ENCODE results near the gene GNAQ. TPM values are rescaled to one million over a fixed set of nuclear protein-coding genes. Genes with fewer than 3 reads are reported as not detected.

The GNAQ gene
- polyA plus RNA-seq, 1 of the 3 experiments (the other 2 are of a cell fraction) = 20.9 TPM

DNA sequence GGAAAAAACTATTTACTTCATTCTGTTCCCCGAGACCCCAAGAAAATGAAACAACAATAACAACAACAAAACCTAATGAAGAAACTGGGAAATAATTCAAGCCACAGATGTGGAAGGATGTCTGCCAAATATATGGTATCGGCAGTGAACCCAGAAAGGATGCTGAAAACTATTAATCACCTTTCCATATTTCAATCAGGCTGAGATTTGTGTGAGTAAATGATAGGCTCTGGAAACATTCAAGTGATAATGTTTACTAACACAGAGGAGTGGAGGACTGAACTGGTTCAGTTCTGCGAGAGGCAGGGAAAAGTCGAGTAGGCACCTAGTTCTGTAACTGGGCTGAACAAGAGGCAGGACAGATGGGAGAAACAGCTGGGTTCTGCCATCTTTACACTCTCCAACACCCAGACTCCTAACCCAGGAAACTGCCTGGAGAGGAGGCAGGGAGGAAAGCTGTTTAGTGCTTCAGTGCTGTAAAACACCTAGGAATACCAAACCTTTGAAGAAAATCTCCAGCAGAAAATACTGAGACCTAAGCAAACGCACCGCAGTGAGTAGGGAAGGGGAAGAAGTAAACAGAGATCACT is 286.7 kb downstream of the GNAQ start:
- TF ChIP-seq, protein P1, sequence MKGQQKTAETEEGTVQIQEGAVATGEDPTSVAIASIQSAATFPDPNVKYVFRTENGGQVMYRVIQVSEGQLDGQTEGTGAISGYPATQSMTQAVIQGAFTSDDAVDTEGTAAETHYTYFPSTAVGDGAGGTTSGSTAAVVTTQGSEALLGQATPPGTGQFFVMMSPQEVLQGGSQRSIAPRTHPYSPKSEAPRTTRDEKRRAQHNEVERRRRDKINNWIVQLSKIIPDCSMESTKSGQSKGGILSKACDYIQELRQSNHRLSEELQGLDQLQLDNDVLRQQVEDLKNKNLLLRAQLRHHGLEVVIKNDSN (IDR thresholded peaks at IDR 0.05; ENCODE audit: borderline replicate concordance, low read depth) = no peak
- TF ChIP-seq YY1 (IDR thresholded peaks at IDR 0.05; ENCODE audit: low read depth) (no peak), TEAD4 (IDR thresholded peaks at IDR 0.05; ENCODE audit: borderline replicate concordance, insufficient read depth) (no peak), CHD2 (IDR thresholded peaks at IDR 0.05; ENCODE audit: low read length, partially characterized antibody) (no peak), RFX5 (IDR thresholded peaks at IDR 0.05; ENCODE audit: low read length) (no peak), FOXJ3 (CRISPR knock-in tag; IDR thresholded peaks at IDR 0.05) (no peak)
- TF ChIP-seq, protein P2, sequence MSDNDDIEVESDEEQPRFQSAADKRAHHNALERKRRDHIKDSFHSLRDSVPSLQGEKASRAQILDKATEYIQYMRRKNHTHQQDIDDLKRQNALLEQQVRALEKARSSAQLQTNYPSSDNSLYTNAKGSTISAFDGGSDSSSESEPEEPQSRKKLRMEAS (IDR thresholded peaks at IDR 0.05; ENCODE audit: low read depth) = no peak
- Histone ChIP-seq H3K9me2 (no peaks in the 10 kb centered on the region), H3K27me3 (ENCODE audit: insufficient read depth) (no peaks in the 10 kb centered on the region), H3K9me3 (no peaks in the 10 kb centered on the region), H3K9ac (no peak overlapping the region), H3K4me3 (ENCODE audit: low read depth in 2 of 2, low read length in 1 of 2) (no peak overlapping the region), H3F3A (replicated peaks; ENCODE audit: insufficient read depth) (no peaks in the 10 kb centered on the region), H4K20me1 (ENCODE audit: insufficient read depth) (no peaks in the 10 kb centered on the region), H3K27ac (ENCODE audit: low read depth in 2 of 2, low read length in 1 of 2) (peak overlapping the region in 1 of 2 experiments; percentile 78; a peak in 2 of 4 replicates), H3K79me2 (ENCODE audit: insufficient read depth) (peaks cover 26% of the 10 kb centered on the region; the same call in 1 of the 2 replicates), H3K4me2 (no peak overlapping the region), H2AFZ (ENCODE audit: low read depth) (no peak overlapping the region), H3K36me3 (replicated peaks in 1 of 2; ENCODE audit: control insufficient read depth in 1 of 2, insufficient read depth in 2 of 2, low read length in 1 of 2) (peaks cover 3 to 14% of the 10 kb centered on the region in 2 experiments), H3K4me1 (ENCODE audit: control insufficient read depth in 1 of 2, insufficient read depth in 2 of 2, low read depth in 1 of 2, low read length in 1 of 2) (peaks cover 36 to 46% of the 10 kb centered on the region in 2 experiments; a peak in 3 of 4 replicates)
- ChIA-PET POLR2A (no interaction called here), CTCF (interaction anchor here (1.9 kb wide), 1 partner anchor 311 kb away, joined by 5 read pairs; no protein-coding TSS in a partner anchor)
- no peak for DNase-seq
- 54% methylated on average over 6 of the region's 6 CpGs for WGBS (ENCODE audit: low lambda C conversion rate)

DNA sequence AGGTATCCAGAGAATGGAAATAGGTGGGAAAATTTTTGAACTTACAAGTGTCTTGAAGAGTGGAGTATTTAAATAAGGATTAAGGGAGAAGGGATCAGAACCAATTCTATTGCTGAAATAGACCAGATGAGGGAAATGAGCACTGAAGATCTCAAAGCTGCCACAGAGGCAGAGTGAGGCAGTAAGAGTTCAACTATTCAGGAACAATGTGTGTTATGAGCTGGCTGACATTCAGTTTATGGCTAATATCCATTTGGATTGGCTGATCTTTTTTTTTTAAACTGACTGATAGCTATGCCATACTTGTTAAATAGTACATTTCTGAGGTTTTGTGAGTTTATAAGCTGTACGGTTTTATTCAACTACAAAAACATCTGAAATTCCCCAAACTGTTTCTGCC is 288.2 kb downstream of the GNAQ start:
- POLR2A ChIA-PET = no interaction called here
- 67% methylated on average over 1 of the region's 1 CpG for WGBS (ENCODE audit: low lambda C conversion rate)
- peaks cover 23 to 36% of the 10 kb centered on the region in 2 experiments; a peak in 3 of 4 replicates for H3K4me1 ChIP-seq (ENCODE audit: control insufficient read depth in 1 of 2, insufficient read depth in 2 of 2, low read depth in 1 of 2, low read length in 1 of 2)

DNA sequence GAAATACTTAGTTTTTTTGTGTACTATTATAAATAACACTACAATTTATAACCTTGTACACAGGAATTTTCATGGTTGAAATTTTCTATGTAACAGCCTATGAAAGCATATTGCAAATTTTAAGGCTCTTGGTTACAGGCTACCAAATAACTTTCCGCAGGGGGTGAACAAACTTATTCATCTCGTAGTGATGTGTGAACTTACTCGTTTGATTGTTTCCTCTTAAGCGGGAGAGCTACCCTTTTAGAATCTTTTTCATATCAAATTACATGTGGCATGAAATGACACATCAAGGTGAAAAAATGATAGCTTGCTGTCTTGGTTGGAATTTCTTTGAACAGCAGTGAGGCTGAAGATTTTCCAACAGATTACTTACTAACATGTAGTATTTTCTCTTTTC is 292.7 kb downstream of the GNAQ start:
- no peaks in the 10 kb centered on the region for H3K27me3 ChIP-seq (ENCODE audit: insufficient read depth)
- no peak overlapping the region for H2AFZ ChIP-seq (ENCODE audit: low read depth)
- no peaks in the 10 kb centered on the region for H3K36me3 ChIP-seq (replicated peaks in 1 of 2; ENCODE audit: control insufficient read depth in 1 of 2, insufficient read depth in 2 of 2, low read length in 1 of 2)
- no peaks in the 10 kb centered on the region for H3F3A ChIP-seq (replicated peaks; ENCODE audit: insufficient read depth)
- H3K4me2 ChIP-seq = no peak overlapping the region
- H3K9me2 ChIP-seq = no peaks in the 10 kb centered on the region
- H4K20me1 ChIP-seq (ENCODE audit: insufficient read depth) = no peaks in the 10 kb centered on the region
- WGBS (ENCODE audit: low lambda C conversion rate) = 90% methylated on average over 4 of the region's 4 CpGs
- peaks cover 9% of the 10 kb centered on the region for H3K79me2 ChIP-seq (ENCODE audit: insufficient read depth)
- no peak for DNase-seq
- POLR2A ChIA-PET = no interaction called here
- TF ChIP-seq CHD2 (IDR thresholded peaks at IDR 0.05; ENCODE audit: low read length, partially characterized antibody) = no peak
- TF ChIP-seq ELF1 (IDR thresholded peaks at IDR 0.05) = no peak
- TF ChIP-seq NRF1 (IDR thresholded peaks at IDR 0.05; ENCODE audit: low read depth, low read length) = no peak
- no peak for TF ChIP-seq EZH2phosphoT487 (IDR thresholded peaks at IDR 0.05; ENCODE audit: borderline replicate concordance, low read depth)
- TF ChIP-seq, protein P3, sequence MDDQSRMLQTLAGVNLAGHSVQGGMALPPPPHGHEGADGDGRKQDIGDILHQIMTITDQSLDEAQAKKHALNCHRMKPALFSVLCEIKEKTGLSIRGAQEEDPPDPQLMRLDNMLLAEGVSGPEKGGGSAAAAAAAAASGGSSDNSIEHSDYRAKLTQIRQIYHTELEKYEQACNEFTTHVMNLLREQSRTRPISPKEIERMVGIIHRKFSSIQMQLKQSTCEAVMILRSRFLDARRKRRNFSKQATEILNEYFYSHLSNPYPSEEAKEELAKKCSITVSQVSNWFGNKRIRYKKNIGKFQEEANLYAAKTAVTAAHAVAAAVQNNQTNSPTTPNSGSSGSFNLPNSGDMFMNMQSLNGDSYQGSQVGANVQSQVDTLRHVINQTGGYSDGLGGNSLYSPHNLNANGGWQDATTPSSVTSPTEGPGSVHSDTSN (IDR thresholded peaks at IDR 0.05) = peak; percentile 11; the same call in 1 of the 2 replicates
- TF ChIP-seq FOSL2 (IDR thresholded peaks at IDR 0.05; ENCODE audit: borderline replicate concordance, low read depth) = no peak
- H3K4me3 ChIP-seq (ENCODE audit: low read depth in 2 of 2, low read length in 1 of 2) = no peak overlapping the region
- H3K9ac ChIP-seq = no peak overlapping the region
- no peak overlapping the region for H3K27ac ChIP-seq (ENCODE audit: low read depth in 2 of 2, low read length in 1 of 2)
- peaks cover 21 to 24% of the 10 kb centered on the region in 2 experiments; a peak in 3 of 4 replicates for H3K4me1 ChIP-seq (ENCODE audit: control insufficient read depth in 1 of 2, insufficient read depth in 2 of 2, low read depth in 1 of 2, low read length in 1 of 2)
- H3K9me3 ChIP-seq = no peaks in the 10 kb centered on the region
- CTCF ChIA-PET = interaction anchor here (1.0 to 1.8 kb wide), 5 partner anchors 8 to 305 kb away, joined by 3 to 8 read pairs (median 6); no protein-coding TSS in a partner anchor

More for the DNA sequence above, 288.2 kb downstream of the GNAQ start:
- DNase-seq = no peak
- H3K9me3 ChIP-seq = no peaks in the 10 kb centered on the region
- CTCF ChIA-PET = interaction anchor here (1.1 to 1.5 kb wide), 4 partner anchors 8 to 286 kb away, joined by 3 to 5 read pairs (median 4); no protein-coding TSS in a partner anchor
- H3K36me3 ChIP-seq (replicated peaks in 1 of 2; ENCODE audit: control insufficient read depth in 1 of 2, insufficient read depth in 2 of 2, low read length in 1 of 2) = peaks cover 3 to 14% of the 10 kb centered on the region in 2 experiments
- peaks cover 21% of the 10 kb centered on the region; the same call in 1 of the 2 replicates for H3K79me2 ChIP-seq (ENCODE audit: insufficient read depth)
- H2AFZ ChIP-seq (ENCODE audit: low read depth) = no peak overlapping the region
- H4K20me1 ChIP-seq (ENCODE audit: insufficient read depth) = no peaks in the 10 kb centered on the region
- H3K9me2 ChIP-seq = no peaks in the 10 kb centered on the region
- H3K27ac ChIP-seq (ENCODE audit: low read depth in 2 of 2, low read length in 1 of 2) = peak overlapping the region in 1 of 2 experiments; percentile 45; a peak in 1 of 4 replicates
- no peak overlapping the region for H3K9ac ChIP-seq
- H3K4me2 ChIP-seq = no peak overlapping the region
- H3K4me3 ChIP-seq (ENCODE audit: low read depth in 2 of 2, low read length in 1 of 2) = no peak overlapping the region
- TF ChIP-seq TCF12 (IDR thresholded peaks at IDR 0.05) = 0 out of 2 replicates have a peak, but pooled peaks have one; percentile 11
- TF ChIP-seq RXRA (IDR thresholded peaks at IDR 0.05; ENCODE audit: borderline replicate concordance, low read depth) = no peak
- H3F3A ChIP-seq (replicated peaks; ENCODE audit: insufficient read depth) = no peaks in the 10 kb centered on the region
- no peaks in the 10 kb centered on the region for H3K27me3 ChIP-seq (ENCODE audit: insufficient read depth)

Data from SK-N-SH (cell line).